Sigmoid colon (tissue), 3 donors: ENCODE results near the gene CEMIP.

Experiments
- POLR2A ChIP-seq, 2 donors: fragments of 450-650 bp; IDR thresholded peaks; one replicate each; pipeline ENCODE4 v1.6.1; 2016; ENCODE audit warnings: antibody characterized with exemption in 2 of 2, mild to moderate bottlenecking in 2 of 2, moderate library complexity in 2 of 2
- TF ChIP-seq, protein P1 (sequence below), 4 experiments: fragments of 450-650 bp in 3 of 4; fragments of 200-600 bp in 1 of 4; IDR thresholded peaks; one replicate each; pipeline ENCODE4 v1.5.1; 2016 to 2019; ENCODE audit warnings: antibody characterized with exemption in 4 of 4, mild to moderate bottlenecking in 3 of 4, moderate library complexity in 2 of 4

GRCh38 chr15:80839764-80840130, 60.6 kb downstream of the CEMIP start:
- TF ChIP-seq, protein P1, sequence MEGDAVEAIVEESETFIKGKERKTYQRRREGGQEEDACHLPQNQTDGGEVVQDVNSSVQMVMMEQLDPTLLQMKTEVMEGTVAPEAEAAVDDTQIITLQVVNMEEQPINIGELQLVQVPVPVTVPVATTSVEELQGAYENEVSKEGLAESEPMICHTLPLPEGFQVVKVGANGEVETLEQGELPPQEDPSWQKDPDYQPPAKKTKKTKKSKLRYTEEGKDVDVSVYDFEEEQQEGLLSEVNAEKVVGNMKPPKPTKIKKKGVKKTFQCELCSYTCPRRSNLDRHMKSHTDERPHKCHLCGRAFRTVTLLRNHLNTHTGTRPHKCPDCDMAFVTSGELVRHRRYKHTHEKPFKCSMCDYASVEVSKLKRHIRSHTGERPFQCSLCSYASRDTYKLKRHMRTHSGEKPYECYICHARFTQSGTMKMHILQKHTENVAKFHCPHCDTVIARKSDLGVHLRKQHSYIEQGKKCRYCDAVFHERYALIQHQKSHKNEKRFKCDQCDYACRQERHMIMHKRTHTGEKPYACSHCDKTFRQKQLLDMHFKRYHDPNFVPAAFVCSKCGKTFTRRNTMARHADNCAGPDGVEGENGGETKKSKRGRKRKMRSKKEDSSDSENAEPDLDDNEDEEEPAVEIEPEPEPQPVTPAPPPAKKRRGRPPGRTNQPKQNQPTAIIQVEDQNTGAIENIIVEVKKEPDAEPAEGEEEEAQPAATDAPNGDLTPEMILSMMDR (IDR thresholded peaks at IDR 0.05): no peak
- TF ChIP-seq POLR2A (IDR thresholded peaks at IDR 0.05): no peak
